Erythroblast (primary cell): ENCODE measurements around the gene ADORA2B.

Experiments used
- DNase-seq, 2 experiments: peaks; one replicate each; lab custom pipeline; 2025; lab: John Stamatoyannopoulos, UW
- GATA1 ChIP-seq: IDR thresholded peaks from 2 replicates; pipeline ENCODE4 v1.6.1; 2011; ENCODE audit warnings: low read depth, mild to moderate bottlenecking, control low read depth, low read length, moderate library complexity
- POLR2A ChIP-seq: IDR thresholded peaks from 2 replicates; pipeline ENCODE4 v1.6.1; 2011; ENCODE audit warnings: mild to moderate bottlenecking, low read length

Gene ADORA2B

GRCh38 chr17:15999974-16000827, 55.3 kb downstream of the ADORA2B start:
- TF ChIP-seq POLR2A (peak; percentile 26), GATA1 (no peak)
- DNase-seq = peak; percentile 77 to 85

- peak; percentile 37 to 54 for DNase-seq
- TF ChIP-seq GATA1 (no peak), POLR2A (no peak)
These were observed 56.4 kb downstream of the ADORA2B start for GRCh38 chr17:16001226-16001897.

GRCh38 chr17:16002708-16003260, 57.9 kb downstream of the ADORA2B start:
- no peak for DNase-seq
- no peak for TF ChIP-seq GATA1
- TF ChIP-seq POLR2A = no peak

- no peak for TF ChIP-seq GATA1
- TF ChIP-seq POLR2A = no peak
- no peak for DNase-seq
These were observed 58.9 kb downstream of the ADORA2B start for GRCh38 chr17:16003841-16004240.

- no peak for TF ChIP-seq POLR2A
- TF ChIP-seq GATA1 = no peak
- no peak for DNase-seq
These were observed 60.7 kb downstream of the ADORA2B start for GRCh38 chr17:16005636-16006035.

GRCh38 chr17:16007439-16007838, 62.5 kb downstream of the ADORA2B start:
- TF ChIP-seq GATA1 (no peak), POLR2A (no peak)
- DNase-seq = peak; percentile 13 to 21

- DNase-seq = no peak
- TF ChIP-seq POLR2A = no peak
- TF ChIP-seq GATA1 = no peak
These were observed 69.0 kb downstream of the ADORA2B start for GRCh38 chr17:16013943-16014407.

- TF ChIP-seq POLR2A = no peak
- no peak for TF ChIP-seq GATA1
- no peak for DNase-seq
These were observed 74.4 kb downstream of the ADORA2B start for GRCh38 chr17:16019347-16019746.

GRCh38 chr17:16023881-16024280, 79.0 kb downstream of the ADORA2B start:
- TF ChIP-seq GATA1 (no peak), POLR2A (no peak)
- no peak for DNase-seq

- TF ChIP-seq GATA1 (no peak), POLR2A (no peak)
- DNase-seq = peak in 1 of 2 experiments; percentile 7
These were observed 80.3 kb downstream of the ADORA2B start for GRCh38 chr17:16025202-16025601.
